Stimulated activated CD8-positive, alpha-beta memory T cell treated with anti-CD3 and anti-CD28 coated beads, Interleukin-12 subunit alpha, Interleukin-12 subunit beta, amount 100 ng/mL, for 1 hour (primary cell): ENCODE data around the gene ZNF189.

Experiments used
- DNase-seq: peaks from one replicate; pipeline ENCODE4 v3.0.0-alpha.2; 2020; ENCODE audit warnings: low read depth

ZNF189 gene

GRCh38 chr9:101398068-101398929, at the start of gene ZNF189, which contains the start of gene MRPL50:
Gene ZNF189 (plus strand): TSS chr9:101398851. CDS start chr9:101399157, 306 bp downstream.
Gene MRPL50 (minus strand): TSS chr9:101398618. CDS start chr9:101398592, 26 bp downstream.
- peak; percentile 94 for DNase-seq

- DNase-seq = no peak
Measured at GRCh38 chr9:101350285-101350684, 48.4 kb upstream of the ZNF189 start.

GRCh38 chr9:101352892-101353463, 45.7 kb upstream of the ZNF189 start:
- no peak for DNase-seq

GRCh38 chr9:101353683-101354082, 45.0 kb upstream of the ZNF189 start:
- no peak for DNase-seq

- no peak for DNase-seq
Measured at GRCh38 chr9:101354143-101354764, 44.4 kb upstream of the ZNF189 start.

GRCh38 chr9:101354765-101355708, 43.6 kb upstream of the ZNF189 start:
- no peak for DNase-seq

GRCh38 chr9:101356619-101357018, 42.0 kb upstream of the ZNF189 start:
- DNase-seq = no peak

GRCh38 chr9:101359679-101360078, 39.0 kb upstream of the ZNF189 start:
- no peak for DNase-seq

GRCh38 chr9:101360647-101361046, 38.0 kb upstream of the ZNF189 start:
- no peak for DNase-seq

- no peak for DNase-seq
Measured at GRCh38 chr9:101362450-101362849, 36.2 kb upstream of the ZNF189 start.

- no peak for DNase-seq
Measured at GRCh38 chr9:101365181-101365580, 33.5 kb upstream of the ZNF189 start.

- no peak for DNase-seq
Measured at GRCh38 chr9:101366038-101366756, 32.5 kb upstream of the ZNF189 start.

- no peak for DNase-seq
Measured at GRCh38 chr9:101367323-101367722, 31.3 kb upstream of the ZNF189 start.

- no peak for DNase-seq
Measured at GRCh38 chr9:101369286-101369685, 29.4 kb upstream of the ZNF189 start.

GRCh38 chr9:101369884-101370531, 28.6 kb upstream of the ZNF189 start:
- no peak for DNase-seq

GRCh38 chr9:101371813-101372212, 26.8 kb upstream of the ZNF189 start:
- DNase-seq = no peak

GRCh38 chr9:101372327-101373118, 26.1 kb upstream of the ZNF189 start:
- no peak for DNase-seq

- DNase-seq = no peak
Measured at GRCh38 chr9:101375546-101375945, 23.1 kb upstream of the ZNF189 start.

GRCh38 chr9:101376111-101376848, 22.4 kb upstream of the ZNF189 start:
- DNase-seq = no peak
